Osteoblast (primary cell): ENCODE data around the gene GAMT. TPM values are rescaled to one million over a fixed set of nuclear protein-coding genes. Genes with fewer than 3 reads are reported as not detected.
"Not testable (repeated sequence)": the region's sequence is repeated elsewhere in the genome, so short reads cannot be mapped to it uniquely, and the experiment has no call there.

Experiments
- DNase-seq: peaks from one replicate; pipeline ENCODE4 v3.0.0; 2011; ENCODE audit warnings: low spot score, mixed read lengths; ENCODE audit not compliant: insufficient read length; ENCODE audit errors: missing footprints
- H2AFZ ChIP-seq: 2 replicates; pipeline ENCODE4 v1.6.0; 2011; ENCODE audit warnings: mild to moderate bottlenecking, low read length
- H3K27ac ChIP-seq: 2 replicates; pipeline ENCODE4 v1.5.1; 2011; ENCODE audit warnings: mild to moderate bottlenecking, low read depth, low read length, moderate library complexity
- H3K27me3 ChIP-seq: 2 replicates; pipeline ENCODE4 v1.6.0; 2012; ENCODE audit warnings: mild to moderate bottlenecking, control low read depth, inconsistent platforms, low read length, moderate library complexity; ENCODE audit not compliant: insufficient read depth
- H3K36me3 ChIP-seq: 2 replicates; pipeline ENCODE4 v1.5.1; 2011; ENCODE audit warnings: mild to moderate bottlenecking, low read length, control low read depth, moderate library complexity; ENCODE audit not compliant: insufficient read depth
- H3K4me1 ChIP-seq: 2 replicates; pipeline ENCODE4 v1.5.1; 2011; ENCODE audit warnings: mild to moderate bottlenecking, low read length, control low read depth, moderate library complexity; ENCODE audit not compliant: insufficient read depth
- H3K4me2 ChIP-seq: 2 replicates; pipeline ENCODE4 v1.6.0; 2011; ENCODE audit warnings: mild to moderate bottlenecking, low read length; ENCODE audit not compliant: insufficient read depth
- H3K4me3 ChIP-seq: fragments of 200-600 bp; sonication (generic); 3 replicates; pipeline ENCODE4 v1.5.1; 2012; ENCODE audit warnings: mild to moderate bottlenecking, low read length, inconsistent platforms; ENCODE audit not compliant: insufficient read depth
- H3K79me2 ChIP-seq: 2 replicates; pipeline ENCODE4 v1.6.0; 2012; ENCODE audit warnings: mild to moderate bottlenecking, low read length, control low read depth, inconsistent platforms; ENCODE audit not compliant: insufficient read depth
- H3K9me3 ChIP-seq: 2 replicates; pipeline ENCODE4 v1.5.1; 2011; ENCODE audit warnings: low read depth, low read length, control low read depth
- H4K20me1 ChIP-seq: 2 replicates; pipeline ENCODE4 v1.6.0; 2012; ENCODE audit warnings: mild to moderate bottlenecking, low read length, control low read depth; ENCODE audit not compliant: insufficient read depth
- CTCF ChIP-seq: IDR thresholded peaks from 2 replicates; pipeline ENCODE4 v1.5.1; 2011; ENCODE audit warnings: mild to moderate bottlenecking, low read depth, low read length, moderate library complexity; ENCODE audit errors: extremely low read depth
- total RNA-seq: library from RNA; depleted of rRNA; stranded (reverse); fragments of >200 nt; gene quantifications from 2 replicates; pipeline ENCODE4 v1.2.3, GENCODE V29; 2012

Gene GAMT
- total RNA-seq, 1 donor = 25.0 TPM

DNA sequence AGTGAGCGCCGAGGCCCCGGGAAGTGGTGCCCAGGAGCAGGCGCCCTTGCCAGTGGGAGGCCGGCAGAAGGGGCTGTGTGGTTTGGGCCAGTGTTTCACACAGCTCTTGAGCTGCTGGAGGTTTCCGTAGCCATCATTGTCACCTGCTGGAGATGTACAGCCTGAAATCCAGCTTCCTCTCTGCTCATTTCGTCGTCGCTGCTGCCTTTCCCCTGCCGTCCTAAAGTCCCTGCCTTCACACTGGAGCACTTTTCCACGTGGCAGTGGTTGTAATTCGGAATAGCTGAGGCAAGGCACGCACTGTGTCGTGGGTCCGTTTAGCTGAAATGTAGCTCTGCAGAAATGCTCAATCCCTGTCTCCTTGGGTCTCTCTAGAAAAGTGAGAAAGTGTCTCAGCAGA lies 19.2 kb upstream of the GAMT start:
- peaks cover 21% of the 10 kb centered on the region for H3K4me1 ChIP-seq
- no peak overlapping the region for H3K4me3 ChIP-seq
- no peaks in the 10 kb centered on the region for H3K27me3 ChIP-seq
- H4K20me1 ChIP-seq = peaks cover 61% of the 10 kb centered on the region
- peaks cover 69% of the 10 kb centered on the region for H3K36me3 ChIP-seq
- no peak for TF ChIP-seq CTCF
- no peak overlapping the region for H2AFZ ChIP-seq
- peaks cover 97% of the 10 kb centered on the region for H3K79me2 ChIP-seq
- DNase-seq = no peak
- H3K27ac ChIP-seq = no peak overlapping the region
- no peaks in the 10 kb centered on the region for H3K9me3 ChIP-seq
- H3K4me2 ChIP-seq = no peak overlapping the region

DNA sequence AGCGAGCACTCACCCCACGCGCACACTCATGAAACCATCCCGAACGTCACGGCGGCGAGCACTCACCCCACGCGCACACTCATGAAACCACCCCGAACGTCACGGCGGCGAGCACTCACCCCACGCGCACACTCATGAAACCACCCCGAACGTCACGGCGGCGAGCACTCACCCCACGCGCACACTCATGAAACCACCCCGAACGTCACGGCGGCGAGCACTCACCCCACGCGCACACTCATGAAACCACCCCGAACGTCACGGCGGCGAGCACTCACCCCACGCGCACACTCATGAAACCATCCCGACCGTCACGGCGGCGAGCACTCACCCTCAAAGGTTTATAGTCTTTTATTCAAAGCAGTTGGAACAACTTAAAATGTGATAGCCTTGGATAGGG lies 18.7 kb upstream of the GAMT start:
- not testable (repeated sequence) for H3K4me3 ChIP-seq, H2AFZ ChIP-seq, H3K9me3 ChIP-seq, H3K4me2 ChIP-seq, H3K27me3 ChIP-seq, H3K27ac ChIP-seq, DNase-seq
- Histone ChIP-seq H4K20me1 (peaks cover 58% of the 10 kb centered on the region), H3K4me1 (peaks cover 24% of the 10 kb centered on the region), H3K79me2 (peaks cover 97% of the 10 kb centered on the region), H3K36me3 (peaks cover 64% of the 10 kb centered on the region)

DNA sequence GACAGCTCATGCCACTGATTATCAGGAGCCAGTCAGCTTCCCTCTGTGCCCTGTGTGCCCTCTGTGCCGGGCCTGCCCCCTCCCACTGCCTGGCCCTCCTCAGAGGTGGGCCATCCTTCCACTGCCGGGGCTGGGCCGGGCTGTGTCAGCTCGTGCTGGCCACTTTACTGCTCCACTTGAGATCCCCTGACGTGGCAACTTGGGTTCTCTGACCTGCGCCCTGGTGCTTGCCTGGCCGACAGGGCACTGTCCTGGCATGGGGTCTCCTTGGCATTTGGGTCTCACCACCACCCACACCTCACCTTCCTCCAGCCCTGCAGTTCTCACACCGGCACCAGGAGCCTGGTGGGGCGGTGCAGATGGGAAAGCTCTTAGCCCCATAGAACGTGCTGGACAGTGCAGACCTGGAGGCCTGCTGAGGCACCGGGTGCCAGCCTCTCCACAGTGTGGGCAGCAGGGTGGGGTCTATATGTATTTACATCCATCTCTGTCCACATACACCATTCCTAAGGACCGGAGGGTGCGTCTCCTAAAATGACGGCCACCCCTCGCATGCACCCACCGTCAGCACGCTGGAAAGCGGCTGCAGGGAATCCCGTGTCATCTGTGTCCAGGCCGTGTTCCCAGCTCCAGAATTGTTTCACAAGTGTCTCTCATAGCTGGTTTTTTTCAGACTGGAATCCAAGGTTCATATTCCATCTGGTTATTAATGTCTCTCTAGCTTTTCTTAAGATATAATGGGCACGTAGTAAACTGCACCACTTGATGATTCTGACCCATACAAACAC lies 17.8 kb upstream of the GAMT start:
- H3K27ac ChIP-seq = no peak overlapping the region
- H3K9me3 ChIP-seq = no peaks in the 10 kb centered on the region
- H4K20me1 ChIP-seq = peaks cover 56% of the 10 kb centered on the region
- peaks cover 56% of the 10 kb centered on the region for H3K36me3 ChIP-seq
- H3K4me1 ChIP-seq = peaks cover 29% of the 10 kb centered on the region
- H3K4me2 ChIP-seq = no peak overlapping the region
- no peaks in the 10 kb centered on the region for H3K27me3 ChIP-seq
- H3K79me2 ChIP-seq = peaks cover 95% of the 10 kb centered on the region
- no peak for DNase-seq
- H3K4me3 ChIP-seq = no peak overlapping the region
- no peak for TF ChIP-seq CTCF
- no peak overlapping the region for H2AFZ ChIP-seq

DNA sequence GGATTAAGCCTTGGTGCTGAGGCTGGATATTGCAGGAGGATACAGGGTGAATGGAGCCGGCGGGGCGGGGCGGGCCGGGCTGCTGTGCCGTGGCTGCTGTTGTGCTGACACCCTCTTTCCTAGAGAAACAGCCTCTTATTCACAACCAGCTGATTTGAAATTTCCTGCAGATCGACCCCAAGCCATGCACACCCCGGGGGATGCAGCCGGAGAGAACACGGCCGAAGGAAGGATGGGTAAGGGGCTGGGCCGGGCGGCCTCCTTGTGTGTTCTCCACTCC lies 17.1 kb upstream of the GAMT start:
- Histone ChIP-seq H3K27me3 (no peaks in the 10 kb centered on the region), H3K4me1 (peaks cover 29% of the 10 kb centered on the region), H3K27ac (peak overlapping the region; percentile 94), H3K4me2 (no peak overlapping the region), H3K9me3 (no peaks in the 10 kb centered on the region), H2AFZ (no peak overlapping the region), H3K36me3 (peaks cover 53% of the 10 kb centered on the region), H3K79me2 (peaks cover 96% of the 10 kb centered on the region), H3K4me3 (no peak overlapping the region), H4K20me1 (peaks cover 53% of the 10 kb centered on the region)
- no peak for TF ChIP-seq CTCF
- DNase-seq = no peak
